PC-9 (cell line): ENCODE results near the gene LIN52. TPM values are rescaled to one million over a fixed set of nuclear protein-coding genes. Genes with fewer than 3 reads are reported as not detected.

ENCODE experiments used
- BruUV-seq: library from RNA; stranded (reverse); fragments of 400-500 nt; replicated peaks from 2 replicates; lab custom pipeline; 2021; lab: Mats Ljungman, UMichigan
- CTCF ChIA-PET: fragments of 300-600 bp; sonication (Branson Sonifier 250); formaldehyde crosslinking; loops from one replicate; lab custom pipeline; 2022; ENCODE audit warnings: antibody characterized with exemption; lab: Charles Lee
- POLR2A ChIA-PET: fragments of 300-600 bp; sonication (Branson Sonifier 250); formaldehyde crosslinking; loops from one replicate; lab custom pipeline; 2022; ENCODE audit warnings: antibody characterized with exemption; ENCODE audit not compliant: unreplicated experiment; lab: Charles Lee
- DNase-seq, 2 experiments: peaks; one replicate each; pipeline versions ENCODE4 v3.0.0 to v3.0.0-alpha.2; 2015 to 2022; ENCODE audit warnings: mixed read lengths in 1 of 2
- H2AFZ ChIP-seq: fragments of 200-600 bp; sonication (generic); 2 replicates; pipeline ENCODE4 v1.8.1; 2017; ENCODE audit warnings: antibody characterized with exemption
- H3F3A ChIP-seq: fragments of 200-600 bp; sonication (generic); 2 replicates; pipeline ENCODE4 v1.8.1; 2017; ENCODE audit warnings: antibody characterized with exemption, mild to moderate bottlenecking, low read depth; ENCODE audit not compliant: insufficient read depth
- H3K27ac ChIP-seq: fragments of 200-600 bp; sonication (generic); 2 replicates; pipeline ENCODE4 v1.6.1; 2016; ENCODE audit warnings: mixed run types
- H3K27me3 ChIP-seq: fragments of 200-600 bp; sonication (generic); 2 replicates; pipeline ENCODE4 v1.6.1; 2016; ENCODE audit warnings: low read depth, mixed run types; ENCODE audit not compliant: insufficient read depth
- H3K36me3 ChIP-seq: fragments of 200-600 bp; sonication (generic); 2 replicates; pipeline ENCODE4 v1.6.1; 2016; ENCODE audit warnings: low read depth, mixed run types
- H3K4me1 ChIP-seq: fragments of 200-600 bp; sonication (generic); replicated peaks from 2 replicates; pipeline ENCODE4 v1.6.1; 2016; ENCODE audit warnings: mixed run types; ENCODE audit not compliant: insufficient read depth
- H3K4me2 ChIP-seq: fragments of 200-600 bp; sonication (generic); 2 replicates; pipeline ENCODE4 v1.6.1; 2017; ENCODE audit warnings: mixed run types
- H3K4me3 ChIP-seq: fragments of 200-600 bp; sonication (generic); 2 replicates; pipeline ENCODE4 v1.6.1; 2016; ENCODE audit warnings: mixed run types
- H3K79me2 ChIP-seq: fragments of 200-600 bp; sonication (generic); 2 replicates; pipeline ENCODE4 v1.6.1; 2017; ENCODE audit warnings: low read depth, mixed run types
- H3K9me2 ChIP-seq: fragments of 200-600 bp; sonication (generic); 2 replicates; pipeline ENCODE4 v1.8.1; 2017; ENCODE audit warnings: mild to moderate bottlenecking; ENCODE audit not compliant: insufficient read depth
- H3K9me3 ChIP-seq: fragments of 200-600 bp; sonication (generic); 2 replicates; pipeline ENCODE4 v1.8.1; 2016; ENCODE audit warnings: low read depth; ENCODE audit not compliant: insufficient read depth
- H4K20me1 ChIP-seq: fragments of 200-600 bp; sonication (generic); 2 replicates; pipeline ENCODE4 v1.8.1; 2017; ENCODE audit not compliant: insufficient read depth
- CTCF ChIP-seq: fragments of 200-600 bp; sonication (generic); conservative IDR thresholded peaks from 2 replicates; pipeline ENCODE4 v1.6.1; 2017; ENCODE audit warnings: mixed run types, antibody characterized with exemption, mild to moderate bottlenecking, moderate library complexity
- EZH2 ChIP-seq: fragments of 200-600 bp; sonication (generic); IDR thresholded peaks from 2 replicates; pipeline ENCODE4 v1.8.0; 2017; ENCODE audit warnings: antibody characterized with exemption, low read depth
- intact Hi-C: fragments of 100-400 bp; cut with micrococcal nuclease; formaldehyde crosslinking; loops from one replicate; pipeline ENCODE4 v1.10.0; 2022; ENCODE audit not compliant: unreplicated experiment
- total RNA-seq: library from RNA; stranded (reverse); gene quantifications from 2 replicates; pipeline ENCODE4 v1.2.3, GENCODE V29; 2021

The LIN52 gene
- total RNA-seq, 1 experiment from 2014 or later = 18.8 TPM

GRCh38 chr14:74147571-74147970 lies 62.8 kb downstream of the LIN52 start:
- Histone ChIP-seq H3K79me2 (no peaks in the 10 kb centered on the region), H3K27me3 (no peaks in the 10 kb centered on the region), H3F3A (no peaks in the 10 kb centered on the region), H2AFZ (no peak overlapping the region), H3K27ac (no peak overlapping the region), H3K9me3 (no peaks in the 10 kb centered on the region), H3K4me2 (no peak overlapping the region), H3K36me3 (no peaks in the 10 kb centered on the region), H3K9me2 (no peaks in the 10 kb centered on the region), H3K4me3 (no peak overlapping the region), H4K20me1 (no peaks in the 10 kb centered on the region), H3K4me1 (no peaks in the 10 kb centered on the region)
- POLR2A ChIA-PET = interaction anchor here (0.9 kb wide), 1 partner anchor 8 kb away, joined by 8 read pairs; no protein-coding TSS in a partner anchor
- TF ChIP-seq CTCF = no peak
- TF ChIP-seq EZH2 = no peak
- BruUV-seq = no TSS peak
- DNase-seq = no peak
- CTCF ChIA-PET = no interaction called here
- intact Hi-C loops = no loop called here

GRCh38 chr14:74148705-74149104 lies 63.9 kb downstream of the LIN52 start:
- no peak overlapping the region for H3K4me2 ChIP-seq
- no peaks in the 10 kb centered on the region for H3F3A ChIP-seq
- H3K4me3 ChIP-seq = no peak overlapping the region
- CTCF ChIA-PET = no interaction called here
- H3K27ac ChIP-seq = no peak overlapping the region
- no peak for TF ChIP-seq EZH2
- no peak for TF ChIP-seq CTCF
- intact Hi-C loops = no loop called here
- H3K9me3 ChIP-seq = no peaks in the 10 kb centered on the region
- BruUV-seq = no TSS peak
- H3K79me2 ChIP-seq = no peaks in the 10 kb centered on the region
- H3K4me1 ChIP-seq = no peaks in the 10 kb centered on the region
- no peaks in the 10 kb centered on the region for H3K27me3 ChIP-seq
- no peaks in the 10 kb centered on the region for H3K9me2 ChIP-seq
- no peak overlapping the region for H2AFZ ChIP-seq
- DNase-seq = no peak
- H4K20me1 ChIP-seq = no peaks in the 10 kb centered on the region
- POLR2A ChIA-PET = interaction anchor here (0.7 kb wide), 2 partner anchors 171 to 496 kb away, joined by 3 read pairs; no protein-coding TSS in a partner anchor
- H3K36me3 ChIP-seq = no peaks in the 10 kb centered on the region

- Histone ChIP-seq H3K36me3 (no peaks in the 10 kb centered on the region), H3K4me2 (no peak overlapping the region), H3K9me2 (no peaks in the 10 kb centered on the region), H3F3A (no peaks in the 10 kb centered on the region), H4K20me1 (no peaks in the 10 kb centered on the region), H3K9me3 (no peaks in the 10 kb centered on the region), H2AFZ (no peak overlapping the region), H3K27me3 (no peaks in the 10 kb centered on the region), H3K4me1 (no peaks in the 10 kb centered on the region), H3K79me2 (no peaks in the 10 kb centered on the region), H3K27ac (no peak overlapping the region), H3K4me3 (no peak overlapping the region)
- no peak for TF ChIP-seq CTCF
- no peak for TF ChIP-seq EZH2
- POLR2A ChIA-PET = interaction anchor here (0.5 to 0.6 kb wide), 2 partner anchors 79 to 139 kb away, joined by 3 to 6 read pairs; no protein-coding TSS in a partner anchor
- CTCF ChIA-PET = interaction anchor here (0.6 kb wide), 1 partner anchor 22 kb away, joined by 3 read pairs; no protein-coding TSS in a partner anchor
- BruUV-seq = no TSS peak
- intact Hi-C loops = no loop called here
- no peak for DNase-seq
Observed at GRCh38 chr14:74155287-74155686, 70.5 kb downstream of the LIN52 start.
